ENCODE results near the gene PIP5K1B.

The PIP5K1B gene

GRCh38 chr9:68780380-68780712, 75.3 kb downstream of the PIP5K1B start:
- peaks cover 16% of the 10 kb centered on the region; the same call in 1 of the 2 replicates for H3K4me1 ChIP-seq (ENCODE audit: insufficient read depth, low read length)
- H3K9ac ChIP-seq (ENCODE audit: low read depth, low read length), result peak overlapping the region; percentile 91; the same call in 1 of the 2 replicates
- H3K9me3 ChIP-seq (ENCODE audit: control insufficient read depth, insufficient read depth, low read length), result no peaks in the 10 kb centered on the region
- H3K36me3 ChIP-seq (ENCODE audit: insufficient read depth, low read length), result no peaks in the 10 kb centered on the region; the same call in 1 of the 2 replicates

- Histone ChIP-seq H3K9me3 (ENCODE audit: control insufficient read depth, insufficient read depth, low read length) (no peaks in the 10 kb centered on the region), H3K9ac (ENCODE audit: low read depth, low read length) (peak overlapping the region; percentile 91; the same call in 1 of the 2 replicates), H3K4me1 (ENCODE audit: insufficient read depth, low read length) (peaks cover 16% of the 10 kb centered on the region; the same call in 1 of the 2 replicates), H3K36me3 (ENCODE audit: insufficient read depth, low read length) (no peaks in the 10 kb centered on the region; the same call in 1 of the 2 replicates)
Observed at GRCh38 chr9:68780720-68781119, 75.7 kb downstream of the PIP5K1B start.

- no peaks in the 10 kb centered on the region for H3K9me3 ChIP-seq (ENCODE audit: control insufficient read depth, insufficient read depth, low read length)
- H3K4me1 ChIP-seq (ENCODE audit: insufficient read depth, low read length), result peaks cover 16% of the 10 kb centered on the region; the same call in 1 of the 2 replicates
- H3K9ac ChIP-seq (ENCODE audit: low read depth, low read length), result no peak overlapping the region
Observed at GRCh38 chr9:68781928-68782327, 76.9 kb downstream of the PIP5K1B start.

GRCh38 chr9:68782546-68782945, 77.5 kb downstream of the PIP5K1B start:
- H3K9ac ChIP-seq (ENCODE audit: low read depth, low read length), result 0 out of 2 replicates have a peak overlapping the region, but pooled peaks have one; percentile 7
- H3K9me3 ChIP-seq (ENCODE audit: control insufficient read depth, insufficient read depth, low read length), result no peaks in the 10 kb centered on the region
- no peaks in the 10 kb centered on the region; the same call in 1 of the 2 replicates for H3K36me3 ChIP-seq (ENCODE audit: insufficient read depth, low read length)
- H3K4me1 ChIP-seq (ENCODE audit: insufficient read depth, low read length), result peaks cover 16% of the 10 kb centered on the region; the same call in 1 of the 2 replicates

More at GRCh38 chr9:68781928-68782327, 76.9 kb downstream of the PIP5K1B start:
- no peaks in the 10 kb centered on the region; the same call in 1 of the 2 replicates for H3K36me3 ChIP-seq (ENCODE audit: insufficient read depth, low read length)

GRCh38 chr9:68785965-68786364, 80.9 kb downstream of the PIP5K1B start:
- Histone ChIP-seq H3K4me1 (ENCODE audit: insufficient read depth, low read length) (peaks cover 15% of the 10 kb centered on the region; the same call in 1 of the 2 replicates), H3K9ac (ENCODE audit: low read depth, low read length) (no peak overlapping the region), H3K36me3 (ENCODE audit: insufficient read depth, low read length) (no peaks in the 10 kb centered on the region; the same call in 1 of the 2 replicates), H3K9me3 (ENCODE audit: control insufficient read depth, insufficient read depth, low read length) (no peaks in the 10 kb centered on the region)

- Histone ChIP-seq H3K9ac (ENCODE audit: low read depth, low read length) (no peak overlapping the region), H3K9me3 (ENCODE audit: control insufficient read depth, insufficient read depth, low read length) (no peaks in the 10 kb centered on the region), H3K4me1 (ENCODE audit: insufficient read depth, low read length) (no peaks in the 10 kb centered on the region), H3K36me3 (ENCODE audit: insufficient read depth, low read length) (no peaks in the 10 kb centered on the region)
Observed at GRCh38 chr9:68791169-68791568, 86.1 kb downstream of the PIP5K1B start.

- no peak overlapping the region for H3K9ac ChIP-seq (ENCODE audit: low read depth, low read length)
- H3K4me1 ChIP-seq (ENCODE audit: insufficient read depth, low read length), result no peaks in the 10 kb centered on the region
- no peaks in the 10 kb centered on the region for H3K9me3 ChIP-seq (ENCODE audit: control insufficient read depth, insufficient read depth, low read length)
- H3K36me3 ChIP-seq (ENCODE audit: insufficient read depth, low read length), result no peaks in the 10 kb centered on the region
Observed at GRCh38 chr9:68793605-68794343, 88.7 kb downstream of the PIP5K1B start.

- Histone ChIP-seq H3K9me3 (ENCODE audit: control insufficient read depth, insufficient read depth, low read length) (no peaks in the 10 kb centered on the region), H3K4me1 (ENCODE audit: insufficient read depth, low read length) (no peaks in the 10 kb centered on the region), H3K36me3 (ENCODE audit: insufficient read depth, low read length) (no peaks in the 10 kb centered on the region), H3K9ac (ENCODE audit: low read depth, low read length) (no peak overlapping the region)
Observed at GRCh38 chr9:68794898-68795297, 89.9 kb downstream of the PIP5K1B start.

GRCh38 chr9:68795411-68795810, 90.4 kb downstream of the PIP5K1B start:
- Histone ChIP-seq H3K4me1 (ENCODE audit: insufficient read depth, low read length) (no peaks in the 10 kb centered on the region), H3K9ac (ENCODE audit: low read depth, low read length) (no peak overlapping the region), H3K9me3 (ENCODE audit: control insufficient read depth, insufficient read depth, low read length) (0 out of 2 replicates have a peak, but pooled peaks cover under 1% of the 10 kb centered on the region), H3K36me3 (ENCODE audit: insufficient read depth, low read length) (no peaks in the 10 kb centered on the region)

GRCh38 chr9:68797116-68797515, 92.1 kb downstream of the PIP5K1B start:
- Histone ChIP-seq H3K36me3 (ENCODE audit: insufficient read depth, low read length) (no peaks in the 10 kb centered on the region), H3K9ac (ENCODE audit: low read depth, low read length) (no peak overlapping the region), H3K9me3 (ENCODE audit: control insufficient read depth, insufficient read depth, low read length) (0 out of 2 replicates have a peak, but pooled peaks cover 2% of the 10 kb centered on the region), H3K4me1 (ENCODE audit: insufficient read depth, low read length) (no peaks in the 10 kb centered on the region; the same call in 1 of the 2 replicates)

- Histone ChIP-seq H3K36me3 (ENCODE audit: insufficient read depth, low read length) (no peaks in the 10 kb centered on the region), H3K4me1 (ENCODE audit: insufficient read depth, low read length) (no peaks in the 10 kb centered on the region; the same call in 1 of the 2 replicates), H3K9ac (ENCODE audit: low read depth, low read length) (no peak overlapping the region), H3K9me3 (ENCODE audit: control insufficient read depth, insufficient read depth, low read length) (0 out of 2 replicates have a peak, but pooled peaks cover 2% of the 10 kb centered on the region)
Observed at GRCh38 chr9:68798423-68798822, 93.4 kb downstream of the PIP5K1B start.

- Histone ChIP-seq H3K9ac (ENCODE audit: low read depth, low read length) (no peak overlapping the region), H3K36me3 (ENCODE audit: insufficient read depth, low read length) (no peaks in the 10 kb centered on the region), H3K4me1 (ENCODE audit: insufficient read depth, low read length) (no peaks in the 10 kb centered on the region; the same call in 1 of the 2 replicates), H3K9me3 (ENCODE audit: control insufficient read depth, insufficient read depth, low read length) (0 out of 2 replicates have a peak, but pooled peaks cover 2% of the 10 kb centered on the region)
Observed at GRCh38 chr9:68800836-68801235, 95.8 kb downstream of the PIP5K1B start.

GRCh38 chr9:68802525-68803015, 97.5 kb downstream of the PIP5K1B start:
- Histone ChIP-seq H3K4me1 (ENCODE audit: insufficient read depth, low read length) (no peaks in the 10 kb centered on the region; the same call in 1 of the 2 replicates), H3K36me3 (ENCODE audit: insufficient read depth, low read length) (no peaks in the 10 kb centered on the region), H3K9ac (ENCODE audit: low read depth, low read length) (no peak overlapping the region), H3K9me3 (ENCODE audit: control insufficient read depth, insufficient read depth, low read length) (0 out of 2 replicates have a peak, but pooled peaks cover 2% of the 10 kb centered on the region)

- Histone ChIP-seq H3K36me3 (ENCODE audit: insufficient read depth, low read length) (no peaks in the 10 kb centered on the region), H3K9ac (ENCODE audit: low read depth, low read length) (no peak overlapping the region), H3K4me1 (ENCODE audit: insufficient read depth, low read length) (no peaks in the 10 kb centered on the region; the same call in 1 of the 2 replicates), H3K9me3 (ENCODE audit: control insufficient read depth, insufficient read depth, low read length) (0 out of 2 replicates have a peak, but pooled peaks cover 2% of the 10 kb centered on the region)
Observed at GRCh38 chr9:68804911-68805889, 100.2 kb downstream of the PIP5K1B start.

All from ES-I3 (cell line).